Vagina (tissue), 2 donors: ENCODE results near the gene CMIP. TPM values are rescaled to one million over a fixed set of nuclear protein-coding genes. Genes with fewer than 3 reads are reported as not detected.

Experiments used
- DNase-seq, 2 donors: peaks; one replicate each; pipeline ENCODE4 v3.0.0-alpha.2; 2017; ENCODE audit errors: extremely low spot score in 2 of 2
- H3K27ac ChIP-seq: fragments of 200-600 bp; sonication (generic); one replicate; pipeline ENCODE4 v1.5.1; 2019
- H3K27me3 ChIP-seq: fragments of 200-600 bp; sonication (generic); one replicate; pipeline ENCODE4 v1.5.1; 2019
- H3K36me3 ChIP-seq, 2 donors: fragments of 200-600 bp; sonication (generic); one replicate each; pipeline ENCODE4 v1.5.1; 2017 to 2019
- H3K4me1 ChIP-seq: fragments of 200-600 bp; sonication (generic); one replicate; pipeline ENCODE4 v1.5.1; 2019
- H3K4me3 ChIP-seq, 2 donors: fragments of 200-600 bp; sonication (generic); 1 replicate in 1 of 2; 2 replicates in 1 of 2; pipeline ENCODE4 v1.5.1; 2016 to 2019
- H3K9me3 ChIP-seq: fragments of 200-600 bp; sonication (generic); one replicate; pipeline ENCODE4 v1.5.1; 2019
- POLR2A ChIP-seq, 2 donors: fragments of 450-650 bp; IDR thresholded peaks; one replicate each; pipeline ENCODE4 v1.6.1; 2017; ENCODE audit warnings: antibody characterized with exemption in 2 of 2, mild to moderate bottlenecking in 2 of 2, moderate library complexity in 2 of 2
- POLR2AphosphoS5 ChIP-seq, 2 donors: sonication (generic); formaldehyde crosslinking; IDR thresholded peaks; one replicate each; pipeline ENCODE4 v1.9.0; 2017; ENCODE audit warnings: antibody characterized with exemption in 2 of 2, mild to moderate bottlenecking in 2 of 2, low read depth in 1 of 2; ENCODE audit not compliant: insufficient read depth in 1 of 2
- intact Hi-C: fragments of 100-400 bp; cut with DNase I; formaldehyde crosslinking; loops from one replicate; pipeline ENCODE4 v1.15.1; 2023
- total RNA-seq: library from RNA; depleted of rRNA; stranded (reverse); fragments of >200 nt; gene quantifications from one replicate; pipeline ENCODE4 v1.2.3, GENCODE V29; 2016
- TF ChIP-seq, protein P1 (sequence below), 3 experiments: fragments of 450-650 bp in 2 of 3; fragments of 200-600 bp in 1 of 3; sonication (generic) in 1 of 3; IDR thresholded peaks; one replicate each; pipeline ENCODE4 v1.5.1; 2017 to 2019; ENCODE audit warnings: antibody characterized with exemption in 3 of 3, mild to moderate bottlenecking in 2 of 3, moderate library complexity in 2 of 3

CMIP gene
- total RNA-seq, 1 donor from 2014 or later = 66.3 TPM

DNA sequence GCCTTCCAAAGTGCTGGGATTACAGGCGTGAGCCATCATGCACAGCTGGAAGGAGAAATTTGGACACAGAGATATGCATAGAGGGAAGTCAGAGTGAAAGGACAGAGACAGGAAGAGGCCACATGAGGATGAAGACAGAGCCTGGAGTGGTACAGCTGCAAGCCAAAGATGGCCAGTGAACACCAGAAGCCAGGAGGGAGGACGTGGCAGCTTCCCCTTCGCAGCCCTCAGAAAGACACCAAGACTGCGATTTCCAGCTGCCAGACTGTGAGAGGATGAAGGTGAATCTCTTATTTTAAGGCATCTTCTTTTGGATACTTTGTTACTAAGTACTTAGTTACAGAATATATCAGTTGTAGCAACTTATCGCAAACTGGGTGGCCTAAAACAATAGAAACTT is 274.0 kb downstream of the CMIP start:
- Histone ChIP-seq H3K9me3 (no peaks in the 10 kb centered on the region), H3K27me3 (no peaks in the 10 kb centered on the region), H3K4me1 (peaks cover 34% of the 10 kb centered on the region), H3K36me3 (no peaks in the 10 kb centered on the region), H3K4me3 (no peak overlapping the region), H3K27ac (no peak overlapping the region)
- DNase-seq = no peak
- TF ChIP-seq POLR2AphosphoS5 (IDR thresholded peaks at IDR 0.05; ENCODE audit: insufficient read depth in 1 of 2, low read depth in 1 of 2) (no peak), POLR2A (IDR thresholded peaks at IDR 0.05) (no peak)
- TF ChIP-seq, protein P1, sequence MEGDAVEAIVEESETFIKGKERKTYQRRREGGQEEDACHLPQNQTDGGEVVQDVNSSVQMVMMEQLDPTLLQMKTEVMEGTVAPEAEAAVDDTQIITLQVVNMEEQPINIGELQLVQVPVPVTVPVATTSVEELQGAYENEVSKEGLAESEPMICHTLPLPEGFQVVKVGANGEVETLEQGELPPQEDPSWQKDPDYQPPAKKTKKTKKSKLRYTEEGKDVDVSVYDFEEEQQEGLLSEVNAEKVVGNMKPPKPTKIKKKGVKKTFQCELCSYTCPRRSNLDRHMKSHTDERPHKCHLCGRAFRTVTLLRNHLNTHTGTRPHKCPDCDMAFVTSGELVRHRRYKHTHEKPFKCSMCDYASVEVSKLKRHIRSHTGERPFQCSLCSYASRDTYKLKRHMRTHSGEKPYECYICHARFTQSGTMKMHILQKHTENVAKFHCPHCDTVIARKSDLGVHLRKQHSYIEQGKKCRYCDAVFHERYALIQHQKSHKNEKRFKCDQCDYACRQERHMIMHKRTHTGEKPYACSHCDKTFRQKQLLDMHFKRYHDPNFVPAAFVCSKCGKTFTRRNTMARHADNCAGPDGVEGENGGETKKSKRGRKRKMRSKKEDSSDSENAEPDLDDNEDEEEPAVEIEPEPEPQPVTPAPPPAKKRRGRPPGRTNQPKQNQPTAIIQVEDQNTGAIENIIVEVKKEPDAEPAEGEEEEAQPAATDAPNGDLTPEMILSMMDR (IDR thresholded peaks at IDR 0.05) = no peak
- intact Hi-C loops = no loop called here

DNA sequence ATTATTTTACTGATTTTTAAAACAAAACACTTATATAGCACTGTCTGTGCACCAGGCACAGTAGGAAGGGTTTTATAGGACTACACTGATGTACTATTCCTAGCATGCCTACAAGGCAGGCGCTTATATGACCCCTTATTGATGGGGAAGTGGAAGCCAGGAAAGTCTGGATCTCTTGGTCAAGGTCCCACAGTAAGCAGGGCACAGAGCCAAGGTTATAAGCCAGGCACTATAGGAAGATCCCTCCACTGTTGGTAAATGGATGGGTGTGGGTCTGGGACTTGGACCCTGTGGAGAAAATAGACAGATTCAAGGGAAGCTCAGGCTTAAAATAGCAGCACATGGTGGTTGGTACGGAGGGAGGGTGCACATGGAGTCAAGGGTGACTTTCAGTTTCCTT is 275.4 kb downstream of the CMIP start:
- intact Hi-C loops = loop anchor here (5.0 to 10.0 kb wide), 2 partner anchors 95 to 313 kb away; no protein-coding TSS in a partner anchor
- Histone ChIP-seq H3K36me3 (no peaks in the 10 kb centered on the region), H3K9me3 (no peaks in the 10 kb centered on the region), H3K27me3 (no peaks in the 10 kb centered on the region), H3K4me1 (peaks cover 34% of the 10 kb centered on the region), H3K4me3 (no peak overlapping the region), H3K27ac (peak overlapping the region; percentile 65)
- TF ChIP-seq POLR2A (IDR thresholded peaks at IDR 0.05) (no peak), POLR2AphosphoS5 (IDR thresholded peaks at IDR 0.05; ENCODE audit: insufficient read depth in 1 of 2, low read depth in 1 of 2) (no peak)
- TF ChIP-seq, protein P1 (IDR thresholded peaks at IDR 0.05) = no peak
- DNase-seq = no peak

DNA sequence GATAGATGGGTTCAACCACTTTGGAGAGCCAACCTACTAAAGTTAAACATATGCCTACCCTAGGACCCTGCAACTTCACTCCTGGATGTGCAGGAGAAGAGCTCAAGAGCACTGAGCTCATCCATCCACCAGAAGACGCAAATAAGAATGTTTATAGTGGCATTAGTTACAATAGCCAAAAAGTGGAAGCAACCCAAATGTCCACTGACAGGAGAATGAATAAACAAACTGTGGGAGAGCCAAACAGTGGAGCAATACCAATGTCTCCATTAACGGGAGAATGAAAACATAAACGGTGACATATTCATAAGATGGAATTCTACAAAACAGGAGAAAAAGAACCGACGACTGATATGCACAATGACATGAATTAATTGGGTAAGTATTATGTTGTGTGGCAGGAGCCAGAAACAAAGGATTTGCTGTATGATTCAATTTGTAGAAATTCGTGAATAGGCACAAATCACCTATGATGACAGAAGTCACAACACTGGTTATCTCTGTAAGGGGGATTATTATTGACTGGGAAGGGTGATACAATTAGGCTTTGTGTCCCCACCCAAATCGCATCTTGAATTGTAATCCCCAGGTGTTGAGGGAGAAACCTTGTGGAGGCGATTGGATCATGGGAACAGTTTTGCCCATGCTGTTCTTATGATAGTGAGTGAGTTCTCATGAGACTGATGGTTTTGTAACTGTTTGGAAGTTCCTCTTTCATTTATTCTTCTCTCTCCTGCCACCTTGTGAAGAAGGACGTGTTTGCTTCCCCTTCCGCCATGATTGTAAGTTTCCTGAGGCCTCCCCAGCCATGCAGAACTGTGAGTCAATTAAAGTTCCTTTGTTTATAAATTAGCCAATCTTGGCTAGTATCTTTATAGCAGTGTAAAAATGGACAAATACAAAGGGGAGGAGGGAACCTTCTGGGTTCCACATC is 276.6 kb downstream of the CMIP start:
- Histone ChIP-seq H3K27me3 (no peaks in the 10 kb centered on the region), H3K4me1 (peaks cover 28% of the 10 kb centered on the region), H3K4me3 (no peak overlapping the region), H3K36me3 (no peaks in the 10 kb centered on the region), H3K27ac (peak overlapping the region; percentile 65), H3K9me3 (no peaks in the 10 kb centered on the region)
- DNase-seq = no peak
- TF ChIP-seq, protein P1 (IDR thresholded peaks at IDR 0.05) = peak in 1 of 3 experiments; percentile 16
- TF ChIP-seq POLR2A (IDR thresholded peaks at IDR 0.05) (no peak), POLR2AphosphoS5 (IDR thresholded peaks at IDR 0.05; ENCODE audit: insufficient read depth in 1 of 2, low read depth in 1 of 2) (peak in 1 of 2 donors; percentile 17)
- intact Hi-C loops = loop anchor here (5.0 to 10.0 kb wide), 2 partner anchors 96 to 314 kb away; no protein-coding TSS in a partner anchor

DNA sequence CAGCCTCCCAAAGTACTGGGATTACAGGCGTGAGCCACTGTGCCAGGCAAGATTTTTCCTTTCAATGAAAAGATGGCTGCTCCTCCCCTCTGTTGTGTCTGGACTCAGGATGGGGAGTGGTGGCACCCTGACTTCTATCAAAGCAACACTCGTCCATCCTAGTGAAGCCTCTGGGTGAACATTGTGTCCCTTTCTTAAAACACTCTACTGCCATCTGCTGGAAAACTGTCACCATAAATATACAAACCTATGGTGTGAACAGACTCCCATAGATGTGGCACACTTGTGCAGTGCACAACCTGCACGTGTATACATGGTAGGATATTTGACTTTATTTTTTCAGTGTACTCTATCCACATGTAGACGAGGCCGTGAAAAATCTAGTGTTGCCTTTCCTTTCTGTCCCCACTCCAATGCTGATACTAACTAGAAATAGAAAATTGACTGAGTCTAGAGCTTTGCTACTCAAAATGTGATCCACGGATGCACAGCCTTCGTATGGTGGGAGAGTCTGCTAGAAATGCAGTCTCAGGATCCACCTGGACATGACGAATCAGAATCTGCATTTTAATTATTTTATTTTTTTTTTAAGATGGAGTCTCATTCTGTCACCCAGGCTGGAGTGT is 278.6 kb downstream of the CMIP start:
- Histone ChIP-seq H3K4me3 (no peak overlapping the region), H3K4me1 (peaks cover 20% of the 10 kb centered on the region), H3K36me3 (no peaks in the 10 kb centered on the region), H3K9me3 (no peaks in the 10 kb centered on the region), H3K27me3 (no peaks in the 10 kb centered on the region), H3K27ac (no peak overlapping the region)
- TF ChIP-seq, protein P1 (IDR thresholded peaks at IDR 0.05) = peak; percentile 47 to 91 (median 73)
- TF ChIP-seq POLR2A (IDR thresholded peaks at IDR 0.05) = no peak
- peak in 1 of 2 donors; percentile 67 for TF ChIP-seq POLR2AphosphoS5 (IDR thresholded peaks at IDR 0.05; ENCODE audit: insufficient read depth in 1 of 2, low read depth in 1 of 2)
- intact Hi-C loops = loop anchor here (5.0 to 10.0 kb wide), 2 partner anchors 98 to 316 kb away; no protein-coding TSS in a partner anchor
- peak in 1 of 2 donors; percentile 86 for DNase-seq
